Stimulated activated CD8-positive, alpha-beta memory T cell treated with anti-CD3 and anti-CD28 coated beads, Interleukin-7, amount 100 ng/mL, for 24 hours (primary cell): ENCODE results near the gene MEF2B.
"Not testable (repeated sequence)": the region's sequence is repeated elsewhere in the genome, so short reads cannot be mapped to it uniquely, and the experiment has no call there.

ENCODE experiments used
- DNase-seq: peaks from one replicate; pipeline ENCODE4 v3.0.0-alpha.2; 2020; ENCODE audit warnings: low read depth

Gene MEF2B

GRCh38 chr19:19192910-19193423, 22.9 kb upstream of the MEF2B start:
- DNase-seq, result no peak

GRCh38 chr19:19192078-19192882, 22.2 kb upstream of the MEF2B start, which contains the start of the genes BORCS8 and RFXANK:
Gene BORCS8 (minus strand): TSS chr19:19192152. CDS start chr19:19192117, 35 bp downstream.
Gene RFXANK (plus strand): TSS chr19:19192258. CDS start chr19:19193947, 1,689 bp downstream.
- peak; percentile 98 for DNase-seq

- no peak for DNase-seq
These were observed 21.7 kb upstream of the MEF2B start for GRCh38 chr19:19191768-19192077.

GRCh38 chr19:19186742-19187141, 16.7 kb upstream of the MEF2B start:
- DNase-seq, result no peak

- peak; percentile 41 for DNase-seq
These were observed 16.0 kb upstream of the MEF2B start for GRCh38 chr19:19185853-19186740.

- DNase-seq, result no peak
These were observed 11.5 kb upstream of the MEF2B start for GRCh38 chr19:19181488-19181998.

GRCh38 chr19:19179548-19180441, 9.7 kb upstream of the MEF2B start:
- no peak for DNase-seq

GRCh38 chr19:19176950-19177349, 6.9 kb upstream of the MEF2B start:
- DNase-seq, result no peak

GRCh38 chr19:19173243-19173642, 3.2 kb upstream of the MEF2B start:
- DNase-seq, result not testable (repeated sequence)

GRCh38 chr19:19171821-19172532, 1.9 kb upstream of the MEF2B start:
- no peak for DNase-seq

- no peak for DNase-seq
These were observed 1.0 kb upstream of the MEF2B start for GRCh38 chr19:19170873-19171672.

- no peak for DNase-seq
These were observed 619 bp downstream of the MEF2B start for GRCh38 chr19:19169236-19170052.

- DNase-seq, result no peak
These were observed 2.5 kb downstream of the MEF2B start for GRCh38 chr19:19167612-19168011.

GRCh38 chr19:19165396-19165795, 4.7 kb downstream of the MEF2B start:
- no peak for DNase-seq

GRCh38 chr19:19162495-19162894, 7.6 kb downstream of the MEF2B start:
- DNase-seq, result no peak

GRCh38 chr19:19160461-19161035, 9.5 kb downstream of the MEF2B start:
- DNase-seq, result no peak

- no peak for DNase-seq
These were observed 10.5 kb downstream of the MEF2B start for GRCh38 chr19:19159534-19159933.

- no peak for DNase-seq
These were observed 12.3 kb downstream of the MEF2B start for GRCh38 chr19:19157808-19158207.
